LoVo (cell line): ENCODE measurements around the gene HOXC6.
"Not testable (repeated sequence)": the region's sequence is repeated elsewhere in the genome, so short reads cannot be mapped to it uniquely, and the experiment has no call there.

Experiments
- DNase-seq: peaks from one replicate; pipeline ENCODE4 v3.0.0-alpha.2; 2016; ENCODE audit warnings: low spot score

HOXC6 gene

DNA sequence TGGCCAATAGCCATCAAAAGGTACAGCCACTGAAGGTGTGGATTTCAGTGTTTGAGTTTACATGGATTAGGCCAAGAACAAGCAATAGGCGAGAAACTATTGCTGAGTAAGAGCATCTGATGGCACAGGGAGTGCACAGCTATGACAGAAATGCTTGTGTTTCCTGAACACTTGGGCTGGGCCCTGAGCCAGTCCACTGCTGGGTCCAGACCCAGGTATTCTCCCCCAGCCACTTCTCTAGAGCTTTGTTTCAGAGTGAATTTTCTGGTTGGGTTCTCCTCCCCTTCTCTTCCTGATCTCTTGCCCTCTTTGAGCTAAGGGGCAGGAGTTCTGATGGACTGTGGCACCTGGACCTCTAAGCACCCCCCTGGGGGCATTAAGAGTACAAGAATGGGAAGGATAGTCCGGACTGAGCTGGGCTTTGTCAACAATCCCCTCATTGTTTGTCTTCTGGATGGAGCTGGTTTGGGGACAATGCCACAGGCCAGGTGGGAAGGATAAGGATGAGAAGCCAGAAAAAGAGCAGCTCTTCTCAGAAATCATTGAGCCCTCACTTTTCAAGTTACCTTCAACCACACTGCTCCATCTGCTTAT, 13.0 kb downstream of the HOXC6 start:
- DNase-seq = no peak

DNA sequence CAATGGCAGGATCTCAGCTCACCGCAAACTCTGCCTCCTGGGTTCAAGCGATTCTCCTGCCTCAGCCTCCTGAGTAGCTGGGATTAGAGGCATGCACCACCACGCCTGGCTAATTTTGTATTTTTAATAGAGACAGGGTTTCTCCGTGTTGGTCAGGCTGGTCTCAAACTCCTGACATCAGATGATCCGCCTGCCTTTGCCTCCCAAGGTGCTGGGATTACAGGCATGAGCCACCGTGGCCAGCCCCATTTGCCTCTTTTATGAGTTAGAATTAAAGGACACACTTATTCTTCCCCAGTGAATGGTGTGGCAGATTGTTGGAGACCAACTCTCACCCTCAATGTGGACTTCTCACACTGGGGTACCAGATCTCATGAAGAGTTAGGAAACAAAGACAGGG, 13.8 kb downstream of the HOXC6 start:
- DNase-seq = not testable (repeated sequence)

DNA sequence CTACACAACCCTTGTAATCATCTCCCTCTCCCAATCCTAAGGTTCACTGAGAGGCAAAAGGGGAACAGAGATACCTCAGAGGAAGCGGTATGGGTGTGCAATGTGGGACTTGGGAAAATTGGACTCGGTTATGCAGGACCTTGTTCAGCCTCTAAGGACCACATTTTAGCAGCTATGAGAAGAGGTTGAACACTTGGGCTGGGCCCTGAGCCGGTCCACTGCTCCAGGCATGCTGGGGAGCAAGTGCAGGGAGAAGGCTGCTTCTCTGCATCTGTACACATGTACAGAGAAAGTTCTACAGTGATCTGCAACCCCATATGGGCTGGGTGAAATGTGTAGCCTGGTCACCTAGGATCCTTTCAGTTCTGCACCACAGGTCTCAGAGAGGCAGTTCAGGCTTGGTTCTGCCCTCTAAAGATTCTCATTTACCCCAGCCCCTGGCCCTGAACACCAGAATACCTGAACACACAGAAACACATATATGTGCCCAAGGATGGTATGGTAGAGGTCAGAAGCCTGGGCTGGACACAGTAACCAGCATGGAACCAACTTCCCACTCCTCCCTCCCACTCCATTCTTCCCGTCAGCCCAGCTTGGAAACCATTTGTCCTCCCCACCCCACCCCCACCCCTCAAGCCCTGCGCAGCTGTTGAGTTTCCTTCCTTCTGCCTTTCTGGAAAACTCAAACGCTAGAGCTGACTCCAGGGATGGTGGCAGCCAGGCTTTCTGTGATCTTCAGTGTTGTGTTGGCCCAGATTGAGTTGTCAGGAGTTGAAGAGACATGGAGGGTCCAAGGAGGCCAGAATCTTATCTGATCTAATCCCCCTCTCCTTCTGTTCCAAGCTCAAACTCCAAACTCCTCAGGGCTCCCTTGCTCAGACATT, 15.0 kb downstream of the HOXC6 start:
- DNase-seq = no peak

DNA sequence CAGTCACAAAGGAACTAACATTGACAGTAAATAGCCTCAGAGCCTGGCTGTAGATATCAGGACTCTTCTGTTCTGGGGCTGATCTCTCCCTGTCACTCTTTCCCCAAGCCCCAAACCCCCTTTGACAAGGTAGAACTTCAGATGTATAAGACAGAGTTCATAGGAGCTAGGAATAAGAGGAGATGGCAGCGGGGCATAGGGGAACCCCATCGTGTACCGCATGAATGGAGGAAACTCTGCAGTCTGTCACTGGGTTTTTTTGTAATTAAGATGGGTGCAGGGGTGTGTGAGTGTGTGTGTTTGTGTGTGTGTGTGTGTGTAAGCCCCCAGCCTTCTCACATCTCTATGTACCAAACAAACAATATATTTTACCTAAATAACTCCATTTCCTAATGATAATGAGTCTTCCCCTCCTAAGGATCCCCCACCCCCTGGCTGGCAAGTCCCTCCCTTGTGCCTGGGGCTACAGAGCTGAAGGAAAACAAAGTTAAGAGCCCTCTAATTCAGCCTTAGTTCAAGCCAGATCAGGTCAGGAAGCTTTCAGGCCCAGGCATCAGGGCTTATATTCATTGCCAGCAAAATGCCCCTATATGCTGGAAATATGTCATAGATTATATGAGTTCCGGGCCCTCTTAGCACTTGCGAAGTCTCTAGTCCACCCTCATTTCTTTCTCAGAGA, 16.3 kb downstream of the HOXC6 start:
- DNase-seq = no peak

DNA sequence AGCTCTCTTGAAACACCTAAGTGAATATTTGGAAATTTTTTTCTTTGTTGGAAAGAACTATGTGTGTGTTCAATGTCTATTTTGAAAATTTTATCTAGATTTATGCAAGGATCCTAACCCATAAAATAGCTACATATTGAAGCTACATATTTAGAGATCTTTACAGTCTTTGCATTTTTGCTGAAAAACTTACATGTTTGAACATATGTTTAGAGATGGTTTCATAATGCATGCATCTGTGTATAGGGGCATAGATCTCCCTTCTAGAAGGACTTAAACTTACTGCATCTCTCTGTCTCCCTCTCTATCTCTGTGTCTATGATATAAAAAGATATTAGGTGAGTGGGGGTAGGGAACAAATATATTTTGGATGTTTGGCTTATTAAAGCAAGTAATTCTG, 17.2 kb downstream of the HOXC6 start:
- no peak for DNase-seq

DNA sequence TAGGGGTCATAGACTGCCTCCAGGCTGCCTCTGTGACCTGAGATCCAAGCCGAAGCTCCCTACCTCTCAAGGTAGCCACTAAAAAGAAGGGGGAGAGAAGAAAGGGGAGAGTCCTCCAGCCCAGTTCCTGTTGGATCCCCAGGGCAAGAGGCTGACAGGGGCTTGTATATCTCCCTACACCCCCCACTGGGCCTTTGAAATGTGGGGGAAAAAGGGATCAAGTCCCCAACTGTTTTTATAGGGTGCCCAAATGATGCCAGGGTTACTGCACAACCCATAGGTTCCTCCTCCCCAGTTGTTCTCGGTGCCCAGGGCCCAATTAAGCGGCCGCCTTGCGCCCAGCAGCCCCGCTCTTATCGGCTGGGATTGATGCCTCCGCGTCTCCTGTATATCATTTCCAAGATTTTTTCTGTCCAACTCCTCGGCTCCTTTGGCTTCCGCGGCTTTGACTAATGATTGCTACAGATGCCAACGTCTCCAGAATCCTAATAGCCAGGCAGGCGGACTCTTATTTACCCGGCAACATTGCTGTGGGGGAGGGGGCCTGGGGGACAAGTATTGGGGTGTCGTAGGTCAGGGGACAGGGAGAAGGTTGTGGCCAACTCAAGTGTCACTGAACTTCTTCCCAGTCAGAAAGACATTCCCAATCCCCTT, 17.8 kb downstream of the HOXC6 start:
- no peak for DNase-seq

DNA sequence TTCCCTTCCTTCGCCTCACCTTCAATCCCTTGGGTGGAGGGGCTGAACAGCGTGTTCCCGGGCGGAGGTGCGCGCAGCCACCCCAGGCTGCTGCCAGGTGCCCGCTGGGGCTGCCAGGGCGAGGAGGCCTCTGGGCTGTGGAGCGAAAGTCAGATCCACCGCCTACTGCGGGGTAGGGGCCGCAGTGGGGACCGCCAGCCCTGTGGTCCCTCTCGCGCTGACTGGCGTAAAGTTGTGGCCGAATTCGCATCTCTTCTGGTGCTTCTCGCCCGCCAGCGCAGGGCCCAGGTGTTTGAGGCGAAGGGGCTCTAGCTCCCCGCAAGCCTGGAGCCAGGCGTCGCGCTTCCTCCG, 18.5 kb downstream of the HOXC6 start:
- DNase-seq = no peak

DNA sequence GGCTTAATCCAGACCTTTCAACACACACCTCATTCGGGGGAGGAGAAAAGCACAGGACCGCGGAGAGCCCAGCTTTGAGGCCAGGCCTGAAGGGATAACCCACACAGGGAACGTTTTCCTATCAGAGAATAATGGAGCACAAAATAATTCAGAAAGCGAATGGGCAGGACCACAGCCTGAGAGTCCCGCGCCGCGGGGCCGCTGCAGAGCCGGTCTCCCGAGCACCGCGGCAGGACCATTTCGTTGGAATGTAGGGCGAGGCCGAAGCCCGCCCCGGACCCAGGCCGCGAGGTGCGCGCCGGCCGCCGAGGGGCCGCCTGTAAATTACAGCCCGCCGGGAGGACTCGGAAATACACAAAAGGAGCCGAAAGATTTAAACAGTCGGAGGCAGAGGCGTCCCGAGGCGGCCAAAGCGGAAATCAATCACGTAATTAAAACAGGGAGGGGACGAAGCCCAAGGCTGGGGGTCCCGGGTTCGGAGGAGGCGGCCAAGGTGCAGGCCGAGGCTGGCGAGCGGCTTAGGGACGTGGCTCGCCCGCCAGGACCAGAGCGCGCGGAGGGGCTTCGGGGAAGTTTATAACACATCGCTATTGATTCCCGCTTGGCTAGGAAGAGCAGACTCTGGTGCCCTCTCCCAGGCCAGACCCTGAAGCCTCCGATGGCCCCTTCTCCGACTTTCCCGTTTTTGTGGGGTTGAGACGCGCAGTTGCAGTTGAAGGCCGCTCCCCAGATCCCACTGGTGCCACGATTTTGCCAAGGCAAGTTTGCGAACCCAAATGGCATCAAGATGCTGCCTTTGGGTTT, 19.1 kb downstream of the HOXC6 start:
- no peak for DNase-seq

DNA sequence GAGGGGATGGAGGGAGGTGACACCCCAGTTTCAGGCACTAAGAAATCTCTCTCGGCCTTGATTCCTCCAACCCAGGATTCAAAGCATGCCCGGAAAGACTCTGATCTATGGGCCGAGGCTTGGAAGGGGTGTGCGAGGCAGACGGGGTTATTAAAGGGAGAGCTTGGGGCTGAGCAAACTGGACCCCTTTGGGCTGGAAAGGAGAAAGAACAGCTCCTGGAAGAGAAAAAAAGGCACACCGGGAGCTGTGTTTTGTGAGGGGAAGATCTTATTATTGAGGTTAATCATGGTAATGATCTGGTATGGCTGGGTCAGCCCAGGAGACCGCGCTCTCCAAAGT, 19.7 kb downstream of the HOXC6 start:
- DNase-seq = no peak

DNA sequence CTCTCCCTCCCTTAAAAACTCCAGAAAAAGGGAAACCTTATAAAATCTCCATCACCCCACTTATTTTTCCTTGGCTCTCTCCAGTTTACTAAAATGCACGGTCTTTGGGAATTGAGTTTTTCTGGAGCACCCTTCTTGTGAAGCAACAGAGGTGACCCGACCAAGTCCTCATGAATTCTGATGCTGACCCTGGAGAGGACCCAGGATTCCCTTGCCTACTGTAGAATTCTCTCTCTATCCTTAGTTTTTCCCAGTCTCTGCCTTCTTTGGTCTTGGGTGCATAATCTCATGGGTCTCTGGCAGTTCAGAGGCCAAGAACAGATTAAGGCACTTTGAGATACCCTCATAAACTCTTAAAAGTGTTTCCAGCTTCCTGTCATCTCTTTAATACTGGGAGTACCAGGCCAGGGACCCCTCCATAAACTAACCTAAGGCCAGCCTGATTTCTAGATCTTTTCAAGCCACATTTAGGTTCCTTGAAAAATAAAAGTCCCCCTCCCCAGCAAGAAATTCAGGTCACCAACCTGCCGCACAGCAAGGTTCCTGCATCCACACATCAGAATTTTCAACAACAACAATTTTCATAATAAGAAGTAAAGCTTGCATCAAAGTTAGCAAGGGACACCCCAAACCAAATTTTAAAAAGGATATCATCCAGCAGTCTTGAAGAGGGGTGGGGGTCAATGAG, 20.3 kb downstream of the HOXC6 start:
- no peak for DNase-seq

DNA sequence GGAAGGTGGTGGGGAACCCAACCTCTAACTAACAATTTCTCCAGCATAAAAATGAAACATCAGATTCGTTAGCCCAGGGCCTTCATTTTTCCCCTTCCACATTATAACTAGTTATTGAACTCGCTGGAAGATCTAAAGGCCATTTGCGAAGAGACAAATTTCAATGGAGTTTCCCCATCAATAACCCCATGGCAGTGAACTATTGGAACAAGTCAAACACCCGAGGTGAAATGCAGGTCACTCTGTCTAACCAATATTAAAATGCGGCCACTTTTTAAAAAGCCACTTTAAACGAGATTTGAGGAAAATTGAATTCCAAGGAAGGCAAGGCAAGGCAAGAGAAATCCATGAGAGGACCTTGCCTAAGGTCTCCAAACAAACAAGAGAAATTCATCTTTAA, 20.9 kb downstream of the HOXC6 start:
- no peak for DNase-seq

DNA sequence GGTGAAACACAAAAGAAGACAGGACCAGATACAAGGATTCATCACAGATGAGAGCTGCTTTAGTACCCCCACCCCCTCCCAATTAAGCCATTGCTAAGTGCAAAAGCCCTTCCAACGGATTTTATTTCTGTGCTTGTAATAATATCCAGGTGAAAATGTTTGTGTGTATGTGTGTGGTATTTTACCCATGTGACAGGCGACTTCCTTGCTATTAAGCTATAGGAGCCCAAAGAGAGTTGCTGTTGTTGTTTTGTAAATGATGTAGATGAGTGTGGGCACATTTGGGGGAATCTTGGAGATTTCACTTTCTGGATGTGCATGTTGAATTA, 22.2 kb downstream of the HOXC6 start:
- DNase-seq = no peak

DNA sequence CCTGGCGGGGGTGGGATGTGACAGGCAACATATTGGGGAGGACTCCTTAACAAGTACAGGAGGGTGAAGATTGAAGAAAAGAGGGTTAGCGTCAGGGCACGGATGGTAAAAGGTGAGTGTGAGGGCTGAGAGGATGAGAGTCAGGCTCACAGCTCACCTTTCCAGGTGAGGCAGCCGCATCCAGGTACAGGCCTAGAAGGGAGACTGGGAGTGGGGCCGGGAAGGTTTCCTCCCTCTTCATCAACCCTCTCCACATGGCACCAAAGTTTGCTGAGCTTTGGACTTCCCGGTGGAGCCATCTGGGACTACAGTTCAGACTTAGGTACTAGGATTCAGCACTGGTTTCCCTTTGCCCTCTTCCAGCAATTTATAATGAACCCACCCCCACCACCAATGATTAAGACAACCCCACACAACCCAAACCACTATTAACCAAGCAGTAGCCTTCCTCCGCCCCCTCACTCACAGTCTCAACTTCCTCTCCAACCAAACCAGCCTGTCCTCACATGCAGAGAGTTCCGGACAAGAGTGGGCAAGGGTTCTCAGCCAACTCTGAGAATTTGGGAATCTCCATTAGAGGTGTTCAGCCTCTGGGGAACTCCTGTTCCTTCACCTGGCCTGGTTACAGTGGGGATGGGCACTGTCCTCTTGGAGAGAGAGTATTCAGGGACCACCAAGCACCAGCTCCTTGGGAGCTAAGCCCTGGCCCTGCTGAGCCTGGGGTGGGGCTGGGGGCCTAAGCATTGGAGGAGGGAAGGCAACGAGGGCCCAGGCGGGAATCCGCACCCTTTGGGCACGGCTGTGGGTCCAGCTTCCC, 23.0 kb downstream of the HOXC6 start:
- no peak for DNase-seq

DNA sequence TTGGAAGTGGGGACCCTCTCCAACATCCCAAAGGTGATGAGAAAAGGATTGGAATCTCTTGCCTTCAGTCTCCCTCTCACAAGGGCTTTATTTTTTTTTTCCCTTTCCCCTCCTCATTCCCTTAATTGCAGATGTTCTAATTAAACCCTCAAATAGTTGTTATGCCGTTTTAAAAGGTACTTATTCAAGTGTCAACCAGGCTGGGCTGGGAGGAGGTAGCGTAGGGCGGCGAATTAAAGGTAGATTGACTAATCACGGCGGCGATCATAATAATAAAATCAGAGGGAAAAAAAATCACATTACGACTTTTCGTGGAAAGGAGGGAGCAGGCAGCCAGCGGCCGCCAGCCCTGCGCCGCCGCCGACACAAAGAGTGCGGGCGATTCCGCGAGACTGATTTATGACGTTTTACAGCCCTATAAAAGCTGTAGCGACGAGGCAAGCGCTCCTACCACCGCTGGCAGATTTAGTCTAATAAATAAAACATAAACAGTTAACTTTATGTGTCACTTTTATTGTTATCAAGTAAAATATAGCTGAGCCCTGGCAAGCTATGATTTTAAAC, 23.7 kb downstream of the HOXC6 start:
- peak; percentile 91 for DNase-seq

DNA sequence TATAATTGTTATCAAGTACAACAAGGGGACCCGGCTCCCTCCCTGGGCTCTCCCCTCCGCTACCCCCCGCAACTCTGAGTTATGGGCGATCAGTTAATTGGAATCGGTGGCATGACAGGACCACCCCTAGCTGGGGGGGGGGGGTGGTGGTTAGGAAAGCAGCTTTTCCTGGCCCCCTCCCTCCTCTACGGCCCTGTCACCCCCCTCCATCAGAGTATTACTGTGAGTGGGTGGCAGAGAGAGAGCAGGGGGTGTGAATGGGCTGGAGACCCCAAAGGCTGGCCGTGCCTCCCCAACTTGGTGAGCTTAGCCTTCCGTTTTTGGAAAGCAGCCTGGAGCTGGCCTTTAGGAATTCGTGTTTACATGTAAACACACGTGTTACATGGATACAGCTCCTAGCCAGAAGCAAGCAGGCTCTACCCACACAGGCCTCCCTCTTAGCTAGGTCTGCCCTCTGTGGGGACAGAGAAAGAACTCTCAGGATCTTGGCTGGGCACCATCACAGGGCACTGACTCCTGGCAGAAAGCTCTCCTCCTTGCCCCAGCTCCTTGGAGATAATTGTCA, 24.3 kb downstream of the HOXC6 start:
- no peak for DNase-seq

DNA sequence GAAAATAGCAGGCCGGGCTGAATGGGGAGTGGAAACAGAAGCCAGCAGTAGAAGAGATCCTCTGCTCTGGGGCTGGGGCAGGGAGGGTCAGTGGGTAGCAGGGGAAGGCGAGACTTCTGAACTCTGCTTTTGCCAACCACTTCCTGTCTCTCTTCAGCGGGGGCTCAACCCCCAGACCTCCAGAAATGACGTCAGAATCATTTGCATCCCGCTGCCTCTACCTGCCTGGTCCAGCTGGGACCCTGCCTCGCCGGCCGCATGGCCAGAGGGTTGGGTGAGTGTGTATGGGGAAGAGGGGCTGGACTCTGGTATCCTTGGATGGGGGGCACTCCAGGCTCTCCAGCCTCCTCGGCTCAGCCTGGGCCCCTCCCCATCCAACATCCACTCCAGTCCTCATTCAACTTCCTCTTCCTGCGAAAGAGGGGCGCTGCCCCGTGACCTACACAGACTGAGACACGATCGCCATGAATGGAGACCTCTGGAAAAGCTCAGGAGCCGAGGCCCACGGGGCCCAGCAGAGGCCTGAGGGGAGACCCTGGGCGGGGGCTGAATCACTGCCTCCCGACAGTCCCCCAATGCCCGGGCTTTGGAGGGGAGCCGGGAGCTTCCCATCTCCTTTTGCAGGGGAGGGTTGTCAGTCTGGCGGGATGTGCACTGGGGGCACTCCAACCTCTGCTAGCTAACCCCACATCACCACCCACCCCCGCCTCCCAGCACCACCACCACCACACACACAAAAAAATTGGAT, 24.9 kb downstream of the HOXC6 start:
- DNase-seq = no peak

DNA sequence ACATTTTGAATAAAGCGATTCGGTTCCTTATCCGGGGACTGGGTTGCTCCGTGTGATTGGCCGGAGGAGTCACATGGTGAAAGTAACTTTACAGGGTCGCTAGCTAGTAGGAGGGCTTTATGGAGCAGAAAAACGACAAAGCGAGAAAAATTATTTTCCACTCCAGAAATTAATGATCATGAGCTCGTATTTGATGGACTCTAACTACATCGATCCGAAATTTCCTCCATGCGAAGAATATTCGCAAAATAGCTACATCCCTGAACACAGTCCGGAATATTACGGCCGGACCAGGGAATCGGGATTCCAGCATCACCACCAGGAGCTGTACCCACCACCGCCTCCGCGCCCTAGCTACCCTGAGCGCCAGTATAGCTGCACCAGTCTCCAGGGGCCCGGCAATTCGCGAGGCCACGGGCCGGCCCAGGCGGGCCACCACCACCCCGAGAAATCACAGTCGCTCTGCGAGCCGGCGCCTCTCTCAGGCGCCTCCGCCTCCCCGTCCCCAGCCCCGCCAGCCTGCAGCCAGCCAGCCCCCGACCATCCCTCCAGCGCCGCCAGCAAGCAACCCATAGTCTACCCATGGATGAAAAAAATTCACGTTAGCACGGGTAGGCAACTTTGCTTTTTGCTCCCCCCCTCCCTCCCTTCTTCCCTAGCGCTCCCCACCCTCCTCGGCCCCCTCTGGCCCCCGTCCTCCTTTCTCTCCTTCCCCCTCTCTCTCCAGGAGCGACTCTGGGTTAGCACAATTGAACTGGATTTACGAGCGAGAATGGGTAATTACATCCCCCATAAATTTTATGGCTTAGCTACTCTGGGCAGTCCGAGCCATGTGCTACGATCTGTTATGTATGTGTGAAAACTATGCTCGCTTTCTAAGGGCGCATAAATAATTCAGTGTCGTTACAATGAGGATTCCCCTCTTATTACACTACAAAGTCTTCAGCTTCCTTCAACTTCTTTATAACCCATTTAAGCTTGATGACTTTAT, 25.8 kb downstream of the HOXC6 start, which contains the start of gene HOXC4:
Gene HOXC4 (plus strand): TSS at position 85 of the 991 bp plus-strand sequence. CDS start 88 bp downstream, at position 173.
- DNase-seq = no peak

DNA sequence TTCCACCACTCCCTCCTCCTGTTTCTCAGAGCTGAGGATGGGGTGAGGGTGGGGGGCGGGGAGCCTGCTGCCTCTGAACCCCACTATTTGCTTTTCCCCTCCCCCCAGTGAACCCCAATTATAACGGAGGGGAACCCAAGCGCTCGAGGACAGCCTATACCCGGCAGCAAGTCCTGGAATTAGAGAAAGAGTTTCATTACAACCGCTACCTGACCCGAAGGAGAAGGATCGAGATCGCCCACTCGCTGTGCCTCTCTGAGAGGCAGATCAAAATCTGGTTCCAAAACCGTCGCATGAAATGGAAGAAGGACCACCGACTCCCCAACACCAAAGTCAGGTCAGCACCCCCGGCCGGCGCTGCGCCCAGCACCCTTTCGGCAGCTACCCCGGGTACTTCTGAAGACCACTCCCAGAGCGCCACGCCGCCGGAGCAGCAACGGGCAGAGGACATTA, 26.5 kb downstream of the HOXC6 start:
- DNase-seq = no peak
